Fibroblast of gingiva (primary cell): ENCODE measurements around the gene APOF.
"Not testable (repeated sequence)": the region's sequence is repeated elsewhere in the genome, so short reads cannot be mapped to it uniquely, and the experiment has no call there.

Experiments used
- DNase-seq: peaks from one replicate; pipeline ENCODE4 v3.0.0-alpha.2; 2011; ENCODE audit warnings: low read depth

Gene APOF

GRCh38 chr12:56362130-56363059, at the start of gene APOF:
Gene APOF (minus strand): TSS chr12:56362857. CDS start chr12:56362745, 112 bp downstream.
- DNase-seq: no peak

- peak; percentile 48 for DNase-seq
These were observed 49.4 kb upstream of the APOF start for GRCh38 chr12:56411781-56412639.

- DNase-seq: no peak
These were observed 48.1 kb upstream of the APOF start for GRCh38 chr12:56410768-56411167.

- DNase-seq: no peak
These were observed 46.3 kb upstream of the APOF start for GRCh38 chr12:56408799-56409417.

- not testable (repeated sequence) for DNase-seq
These were observed 41.6 kb upstream of the APOF start for GRCh38 chr12:56404227-56404626.

- DNase-seq: not testable (repeated sequence)
These were observed 39.0 kb upstream of the APOF start for GRCh38 chr12:56401612-56402011.

- DNase-seq: not testable (repeated sequence)
These were observed 38.5 kb upstream of the APOF start for GRCh38 chr12:56401125-56401524.

GRCh38 chr12:56399466-56399865, 36.8 kb upstream of the APOF start:
- DNase-seq: not testable (repeated sequence)

GRCh38 chr12:56398324-56398723, 35.7 kb upstream of the APOF start:
- DNase-seq: no peak

- DNase-seq: no peak
These were observed 29.7 kb upstream of the APOF start for GRCh38 chr12:56392331-56392730.

- DNase-seq: no peak
These were observed 29.1 kb upstream of the APOF start for GRCh38 chr12:56391721-56392120.

- DNase-seq: no peak
These were observed 26.8 kb upstream of the APOF start for GRCh38 chr12:56389412-56389811.

GRCh38 chr12:56387152-56387736, 24.6 kb upstream of the APOF start:
- DNase-seq: peak; percentile 31

GRCh38 chr12:56385873-56386272, 23.2 kb upstream of the APOF start:
- no peak for DNase-seq

GRCh38 chr12:56382611-56383010, 20.0 kb upstream of the APOF start:
- no peak for DNase-seq

GRCh38 chr12:56377989-56378316, 15.3 kb upstream of the APOF start:
- no peak for DNase-seq

- DNase-seq: no peak
These were observed 14.8 kb upstream of the APOF start for GRCh38 chr12:56377310-56377988.

- no peak for DNase-seq
These were observed 13.2 kb upstream of the APOF start for GRCh38 chr12:56375598-56376434.

GRCh38 chr12:56374726-56375597, 12.3 kb upstream of the APOF start:
- no peak for DNase-seq

- no peak for DNase-seq
These were observed 10.9 kb upstream of the APOF start for GRCh38 chr12:56373515-56373914.
